Measurements from ENCODE around the gene MCF2L2. TPM values are rescaled to one million over a fixed set of nuclear protein-coding genes. Genes with fewer than 3 reads are reported as not detected.

Gene MCF2L2
- total RNA-seq, 1 experiment from 2014 or later, result 1.7 TPM

GRCh38 chr3:183253528-183254486 lies 174.6 kb downstream of the MCF2L2 start:
- H3K36me3 ChIP-seq (ENCODE audit: low read depth), result peaks cover 22% of the 10 kb centered on the region
- no peaks in the 10 kb centered on the region for H3K27me3 ChIP-seq (ENCODE audit: insufficient read depth, low read depth)
- POLR2A ChIA-PET (ENCODE audit: unreplicated experiment), result interaction anchor here (0.7 to 1.3 kb wide), 4 partner anchors 12 to 57 kb away, joined by 3 to 12 read pairs (median 5); no protein-coding TSS in a partner anchor
- H3K27ac ChIP-seq, result peak overlapping the region; percentile 93
- no peaks in the 10 kb centered on the region for H3K9me3 ChIP-seq (ENCODE audit: insufficient read depth, low read depth)
- no peaks in the 10 kb centered on the region for H3K9me2 ChIP-seq (ENCODE audit: insufficient read depth)
- H4K20me1 ChIP-seq (ENCODE audit: insufficient read depth), result 0 out of 2 replicates have a peak, but pooled peaks cover 4% of the 10 kb centered on the region
- no TSS peak for BruUV-seq (replicated peaks)
- H3K4me3 ChIP-seq, result peak overlapping the region; percentile 96
- peaks cover 31% of the 10 kb centered on the region for H3K4me1 ChIP-seq (replicated peaks; ENCODE audit: insufficient read depth)
- CTCF ChIA-PET, result interaction anchor here (0.7 to 1.1 kb wide), 5 partner anchors 21 to 988 kb away, joined by 3 to 4 read pairs (median 3); no protein-coding TSS in a partner anchor
- peak in 1 of 2 experiments; percentile 59 for DNase-seq
- peak overlapping the region; percentile 87 for H2AFZ ChIP-seq
- H3K4me2 ChIP-seq, result peak overlapping the region; percentile 93
- H3K79me2 ChIP-seq (ENCODE audit: low read depth), result peaks cover 62% of the 10 kb centered on the region
- TF ChIP-seq EZH2 (IDR thresholded peaks at IDR 0.05; ENCODE audit: low read depth), result no peak
- no peak for TF ChIP-seq CTCF (conservative IDR thresholded peaks at IDR 0.05)
- intact Hi-C loops (cut with micrococcal nuclease; ENCODE audit: unreplicated experiment), result loop anchor here (1.0 to 5.0 kb wide), 5 partner anchors 33 to 132 kb away; no protein-coding TSS in a partner anchor
- H3F3A ChIP-seq (ENCODE audit: insufficient read depth, low read depth), result peaks cover 15% of the 10 kb centered on the region

GRCh38 chr3:183252973-183253527 lies 175.4 kb downstream of the MCF2L2 start, which contains the start of gene B3GNT5:
Gene B3GNT5, plus strand, starts transcription at chr3:183253253. Its CDS starts 16,546 bp downstream, at chr3:183269799.
- POLR2A ChIA-PET (ENCODE audit: unreplicated experiment), result interaction anchor here (0.7 to 1.3 kb wide), 3 partner anchors 12 to 57 kb away, joined by 3 to 5 read pairs (median 5); no protein-coding TSS in a partner anchor

More at GRCh38 chr3:183252973-183253527, 175.4 kb downstream of the MCF2L2 start, which contains the start of gene B3GNT5:
- H3K9me2 ChIP-seq (ENCODE audit: insufficient read depth), result no peaks in the 10 kb centered on the region
- peak; percentile 82 to 85 for DNase-seq
- no TSS peak for BruUV-seq (replicated peaks)
- H2AFZ ChIP-seq, result peak within 1 kb of the TSS; percentile 87
- peak within 1 kb of the TSS; percentile 96 for H3K4me3 ChIP-seq
- peaks cover 31% of the 10 kb centered on the region for H3K4me1 ChIP-seq (replicated peaks; ENCODE audit: insufficient read depth)
- TF ChIP-seq CTCF (conservative IDR thresholded peaks at IDR 0.05), result no peak
- TF ChIP-seq EZH2 (IDR thresholded peaks at IDR 0.05; ENCODE audit: low read depth), result no peak
- CTCF ChIA-PET, result interaction anchor here (0.8 to 1.7 kb wide), 4 partner anchors 22 to 989 kb away, joined by 3 to 10 read pairs (median 4); no protein-coding TSS in a partner anchor
- peaks cover 15% of the 10 kb centered on the region for H3F3A ChIP-seq (ENCODE audit: insufficient read depth, low read depth)
- H3K79me2 ChIP-seq (ENCODE audit: low read depth), result peaks cover 54% of the 10 kb centered on the region
- H3K9me3 ChIP-seq (ENCODE audit: insufficient read depth, low read depth), result no peaks in the 10 kb centered on the region
- no peaks in the 10 kb centered on the region for H3K27me3 ChIP-seq (ENCODE audit: insufficient read depth, low read depth)
- intact Hi-C loops (cut with micrococcal nuclease; ENCODE audit: unreplicated experiment), result loop anchor here (1.0 to 5.0 kb wide), 4 partner anchors 34 to 131 kb away; no protein-coding TSS in a partner anchor
- H3K4me2 ChIP-seq, result peak within 1 kb of the TSS; percentile 93
- peak within 1 kb of the TSS; percentile 93 for H3K27ac ChIP-seq
- H4K20me1 ChIP-seq (ENCODE audit: insufficient read depth), result no peaks in the 10 kb centered on the region
- H3K36me3 ChIP-seq (ENCODE audit: low read depth), result peaks cover 15% of the 10 kb centered on the region; the same call in 1 of the 2 replicates
